ENCODE results near the gene MED27. TPM values are rescaled to one million over a fixed set of nuclear protein-coding genes. Genes with fewer than 3 reads are reported as not detected.

MED27 gene
- total RNA-seq, 1 donor from 2014 or later: 21.3 TPM

GRCh38 chr9:132039284-132039683 lies 40.4 kb downstream of the MED27 start:
- H3K4me3 ChIP-seq (ENCODE audit: low read depth, low read length): no peak overlapping the region

GRCh38 chr9:132037458-132037857 lies 42.2 kb downstream of the MED27 start:
- DNase-seq (ENCODE audit: low read depth): no peak
- no peak for TF ChIP-seq CTCF (conservative IDR thresholded peaks at IDR 0.05; ENCODE audit: low read depth, low read length)
- no peak overlapping the region for H3K4me3 ChIP-seq (ENCODE audit: low read depth, low read length)

More at GRCh38 chr9:132039284-132039683, 40.4 kb downstream of the MED27 start:
- no peak for TF ChIP-seq CTCF (conservative IDR thresholded peaks at IDR 0.05; ENCODE audit: low read depth, low read length)
- DNase-seq (ENCODE audit: low read depth): no peak

- no peak for DNase-seq (ENCODE audit: low read depth)
- no peak for TF ChIP-seq CTCF (conservative IDR thresholded peaks at IDR 0.05; ENCODE audit: low read depth, low read length)
- H3K4me3 ChIP-seq (ENCODE audit: low read depth, low read length): no peak overlapping the region
These were observed 43.1 kb downstream of the MED27 start for GRCh38 chr9:132036521-132036920.

- H3K4me3 ChIP-seq (ENCODE audit: low read depth, low read length): no peak overlapping the region
- no peak for TF ChIP-seq CTCF (conservative IDR thresholded peaks at IDR 0.05; ENCODE audit: low read depth, low read length)
- no peak for DNase-seq (ENCODE audit: low read depth)
These were observed 44.0 kb downstream of the MED27 start for GRCh38 chr9:132035679-132036078.

GRCh38 chr9:132032238-132032950 lies 47.3 kb downstream of the MED27 start:
- no peak overlapping the region for H3K4me3 ChIP-seq (ENCODE audit: low read depth, low read length)
- no peak for DNase-seq (ENCODE audit: low read depth)
- no peak for TF ChIP-seq CTCF (conservative IDR thresholded peaks at IDR 0.05; ENCODE audit: low read depth, low read length)

GRCh38 chr9:132031467-132032237 lies 48.0 kb downstream of the MED27 start:
- no peak for TF ChIP-seq CTCF (conservative IDR thresholded peaks at IDR 0.05; ENCODE audit: low read depth, low read length)
- no peak overlapping the region for H3K4me3 ChIP-seq (ENCODE audit: low read depth, low read length)
- DNase-seq (ENCODE audit: low read depth): no peak
